HepG2 (cell line): ENCODE measurements around the gene RPL19. TPM values are rescaled to one million over a fixed set of nuclear protein-coding genes. Genes with fewer than 3 reads are reported as not detected.

ENCODE experiments used
- ARID5B ChIP-seq: IDR thresholded peaks from 2 replicates; pipeline ENCODE4 v1.4.0; 2020; ENCODE audit warnings: mild to moderate bottlenecking, missing genetic modification reagents
- ATF4 ChIP-seq, 2 experiments: fragments of 450-650 bp in 1 of 2; sonication (generic) in 1 of 2; formaldehyde crosslinking; IDR thresholded peaks; 2 replicates each; pipeline versions ENCODE4 v1.5.0 to v1.8.0; 2020 to 2022; ENCODE audit warnings: mild to moderate bottlenecking in 1 of 2, missing genetic modification reagents in 1 of 2
- CAMTA2 ChIP-seq: sonication (generic); formaldehyde crosslinking; IDR thresholded peaks from 2 replicates; pipeline ENCODE4 v1.4.0; 2020; ENCODE audit warnings: mild to moderate bottlenecking, missing genetic modification reagents, borderline replicate concordance
- DMAP1 ChIP-seq: IDR thresholded peaks from 2 replicates; pipeline ENCODE4 v1.6.1; 2016
- HNRNPUL1 ChIP-seq: fragments of 200-400 bp; formaldehyde crosslinking; IDR thresholded peaks from 2 replicates; pipeline ENCODE4 v1.6.1; 2017; ENCODE audit warnings: low read depth, mild to moderate bottlenecking, low read length, moderate library complexity
- HOXA7 ChIP-seq: sonication (generic); formaldehyde crosslinking; IDR thresholded peaks from 2 replicates; pipeline ENCODE4 v1.8.1; 2022; ENCODE audit warnings: mild to moderate bottlenecking, missing genetic modification reagents, moderate library complexity
- HOXA9 ChIP-seq: sonication (generic); formaldehyde crosslinking; IDR thresholded peaks from 2 replicates; pipeline ENCODE4 v1.8.1; 2022; ENCODE audit warnings: missing genetic modification reagents, mild to moderate bottlenecking, moderate library complexity, borderline replicate concordance
- KLF6 ChIP-seq: IDR thresholded peaks from 2 replicates; pipeline ENCODE4 v1.8.0; 2016; ENCODE audit warnings: missing biosample characterization, missing genetic modification reagents
- KMT2A ChIP-seq: sonication (generic); formaldehyde crosslinking; IDR thresholded peaks from 2 replicates; pipeline ENCODE4 v1.4.0; 2020; ENCODE audit warnings: missing genetic modification reagents
- MED13 ChIP-seq: sonication (generic); formaldehyde crosslinking; IDR thresholded peaks from 2 replicates; pipeline ENCODE4 v1.5.0; 2020; ENCODE audit warnings: missing genetic modification reagents
- MIXL1 ChIP-seq: IDR thresholded peaks from 2 replicates; pipeline ENCODE4 v1.6.1; 2016
- MYNN ChIP-seq: sonication (generic); formaldehyde crosslinking; IDR thresholded peaks from 2 replicates; pipeline ENCODE4 v1.4.0; 2020; ENCODE audit warnings: mild to moderate bottlenecking, low read depth, missing genetic modification reagents
- PAX8 ChIP-seq: sonication (generic); formaldehyde crosslinking; IDR thresholded peaks from 2 replicates; pipeline ENCODE4 v1.8.0; 2022; ENCODE audit warnings: mild to moderate bottlenecking, missing genetic modification reagents, borderline replicate concordance
- ZBTB1 ChIP-seq: sonication (generic); formaldehyde crosslinking; IDR thresholded peaks from 2 replicates; pipeline ENCODE4 v1.4.0; 2020; ENCODE audit warnings: missing genetic modification reagents, borderline replicate concordance
- ZFAT ChIP-seq: sonication (generic); formaldehyde crosslinking; conservative IDR thresholded peaks from 2 replicates; pipeline ENCODE4 v1.8.1; 2023; ENCODE audit warnings: missing genetic modification reagents, inconsistent platforms
- ZFP62 ChIP-seq: sonication (generic); formaldehyde crosslinking; IDR thresholded peaks from 2 replicates; pipeline ENCODE4 v1.4.0; 2020; ENCODE audit warnings: missing genetic modification reagents
- ZFP90 ChIP-seq: sonication (generic); formaldehyde crosslinking; IDR thresholded peaks from 2 replicates; pipeline ENCODE4 v1.8.0; 2022; ENCODE audit warnings: missing genetic modification reagents, mild to moderate bottlenecking, inconsistent platforms, borderline replicate concordance
- ZNF343 ChIP-seq: sonication (generic); formaldehyde crosslinking; IDR thresholded peaks from 2 replicates; pipeline ENCODE4 v1.4.0; 2020; ENCODE audit warnings: mild to moderate bottlenecking, missing genetic modification reagents
- ZNF570 ChIP-seq: sonication (generic); formaldehyde crosslinking; IDR thresholded peaks from 2 replicates; pipeline ENCODE4 v1.4.0; 2020; ENCODE audit warnings: mild to moderate bottlenecking, missing genetic modification reagents, borderline replicate concordance
- ZNF775 ChIP-seq: sonication (generic); formaldehyde crosslinking; IDR thresholded peaks from 2 replicates; pipeline ENCODE4 v1.4.0; 2020; ENCODE audit warnings: missing genetic modification reagents, mild to moderate bottlenecking, moderate library complexity, borderline replicate concordance
- ZNF816 ChIP-seq: sonication (generic); formaldehyde crosslinking; IDR thresholded peaks from 2 replicates; pipeline ENCODE4 v1.8.0; 2022; ENCODE audit warnings: missing genetic modification reagents, mild to moderate bottlenecking, borderline replicate concordance
- ZNF83 ChIP-seq: sonication (generic); formaldehyde crosslinking; IDR thresholded peaks from 2 replicates; pipeline ENCODE4 v1.4.0; 2020; ENCODE audit warnings: missing genetic modification reagents, mild to moderate bottlenecking, borderline replicate concordance
- polyA plus RNA-seq, 8 experiments: library from polyadenylated mRNA; depleted of rRNA in 3 of 8; stranded (reverse) in 7 of 8; unstranded in 1 of 8; fragments of >200 nt; fragmentation: Illumina TruSeq in 4 of 8; extraction: Trizol in 4 of 8; gene quantifications; 2 replicates each; pipeline versions ENCODE4 v1.2.1 to v1.2.3, GENCODE V29; 2011 to 2016; ENCODE audit warnings: low read depth in 4 of 8, missing spikeins in 1 of 8, mixed read lengths in 1 of 8; ENCODE audit not compliant: insufficient read depth in 1 of 8
- total RNA-seq, 5 experiments: library from RNA; depleted of rRNA; stranded (reverse); fragments of >200 nt; fragmentation: Illumina TruSeq; extraction: Trizol; gene quantifications; 2 replicates each; pipeline ENCODE4 v1.2.3, GENCODE V29; 2016; ENCODE audit warnings: low read depth in 1 of 5
- TF ChIP-seq, protein P1 (sequence below): sonication (generic); formaldehyde crosslinking; IDR thresholded peaks from 2 replicates; pipeline ENCODE4 v1.8.0; 2022; ENCODE audit warnings: missing genetic modification reagents, mild to moderate bottlenecking, moderate library complexity, borderline replicate concordance
- TF ChIP-seq, protein P2 (sequence below): sonication (generic); formaldehyde crosslinking; IDR thresholded peaks from 2 replicates; pipeline ENCODE4 v1.5.0; 2020; ENCODE audit warnings: missing genetic modification reagents

Gene RPL19
- total and polyA plus RNA-seq, 2 of the 13 experiments (the other 11 are each of a cell fraction or from before 2014, with no cell fraction given): 2,522 to 2,768 TPM

DNA sequence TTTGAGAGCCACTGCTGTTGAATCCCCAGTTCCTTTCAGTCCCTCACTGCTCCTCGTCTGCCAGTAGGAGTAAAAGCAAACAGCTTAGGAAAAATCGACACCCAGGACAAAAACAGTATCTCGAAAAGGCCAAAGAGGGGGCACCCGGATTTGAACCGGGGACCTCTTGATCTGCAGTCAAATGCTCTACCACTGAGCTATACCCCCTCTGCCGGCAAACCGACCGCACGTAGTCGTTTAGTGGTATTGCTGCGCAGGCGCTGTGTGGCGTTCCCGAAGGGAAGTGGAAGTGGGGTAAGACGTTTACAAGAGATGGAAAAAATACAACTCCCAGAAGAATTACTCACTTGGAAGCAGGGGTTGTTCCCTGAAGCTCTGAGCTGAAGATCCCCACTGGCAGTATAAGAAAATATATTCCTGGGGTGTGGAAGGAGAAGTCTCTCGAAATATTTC is 46.5 kb upstream of the RPL19 start (continued):
- TF ChIP-seq HNRNPUL1: no peak
- no peak for TF ChIP-seq CAMTA2
- no peak; the same call in none of the 2 replicates for TF ChIP-seq KLF6 (CRISPR knock-in tag)
- TF ChIP-seq HOXA7 (CRISPR knock-in tag): no peak
- TF ChIP-seq ZFP62 (CRISPR knock-in tag): no peak; the same call in 1 of the 2 replicates
- no peak for TF ChIP-seq ZNF570 (CRISPR knock-in tag)
- TF ChIP-seq ZFP90: no peak
- no peak for TF ChIP-seq ZBTB1 (CRISPR knock-in tag)
- no peak for TF ChIP-seq MYNN (CRISPR knock-in tag)
- TF ChIP-seq HOXA9 (CRISPR knock-in tag): no peak; the same call in 1 of the 2 replicates
- TF ChIP-seq ZNF775: no peak
- TF ChIP-seq PAX8 (CRISPR knock-in tag): 0 out of 2 replicates have a peak, but pooled peaks have one; percentile 53
- TF ChIP-seq KMT2A (CRISPR knock-in tag): no peak
- TF ChIP-seq MIXL1 (CRISPR knock-in tag): peak; percentile 75; the same call in 1 of the 2 replicates
- no peak; the same call in 1 of the 2 replicates for TF ChIP-seq ZNF816 (CRISPR knock-in tag)
- TF ChIP-seq ZNF343 (CRISPR knock-in tag): peak; percentile 11; the same call in 1 of the 2 replicates
- TF ChIP-seq, protein P1, sequence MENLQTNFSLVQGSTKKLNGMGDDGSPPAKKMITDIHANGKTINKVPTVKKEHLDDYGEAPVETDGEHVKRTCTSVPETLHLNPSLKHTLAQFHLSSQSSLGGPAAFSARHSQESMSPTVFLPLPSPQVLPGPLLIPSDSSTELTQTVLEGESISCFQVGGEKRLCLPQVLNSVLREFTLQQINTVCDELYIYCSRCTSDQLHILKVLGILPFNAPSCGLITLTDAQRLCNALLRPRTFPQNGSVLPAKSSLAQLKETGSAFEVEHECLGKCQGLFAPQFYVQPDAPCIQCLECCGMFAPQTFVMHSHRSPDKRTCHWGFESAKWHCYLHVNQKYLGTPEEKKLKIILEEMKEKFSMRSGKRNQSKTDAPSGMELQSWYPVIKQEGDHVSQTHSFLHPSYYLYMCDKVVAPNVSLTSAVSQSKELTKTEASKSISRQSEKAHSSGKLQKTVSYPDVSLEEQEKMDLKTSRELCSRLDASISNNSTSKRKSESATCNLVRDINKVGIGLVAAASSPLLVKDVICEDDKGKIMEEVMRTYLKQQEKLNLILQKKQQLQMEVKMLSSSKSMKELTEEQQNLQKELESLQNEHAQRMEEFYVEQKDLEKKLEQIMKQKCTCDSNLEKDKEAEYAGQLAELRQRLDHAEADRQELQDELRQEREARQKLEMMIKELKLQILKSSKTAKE (CRISPR knock-in tag): no peak
- TF ChIP-seq, protein P2, sequence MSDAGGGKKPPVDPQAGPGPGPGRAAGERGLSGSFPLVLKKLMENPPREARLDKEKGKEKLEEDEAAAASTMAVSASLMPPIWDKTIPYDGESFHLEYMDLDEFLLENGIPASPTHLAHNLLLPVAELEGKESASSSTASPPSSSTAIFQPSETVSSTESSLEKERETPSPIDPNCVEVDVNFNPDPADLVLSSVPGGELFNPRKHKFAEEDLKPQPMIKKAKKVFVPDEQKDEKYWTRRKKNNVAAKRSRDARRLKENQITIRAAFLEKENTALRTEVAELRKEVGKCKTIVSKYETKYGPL: peak; percentile 45; the same call in 1 of the 2 replicates
- no peak for TF ChIP-seq DMAP1 (CRISPR knock-in tag)
- TF ChIP-seq ZFAT: no peak
- TF ChIP-seq ATF4 (CRISPR knock-in tag; IDR thresholded peaks at IDR 0.05): no peak
- no peak for TF ChIP-seq ZNF83
- TF ChIP-seq ARID5B (CRISPR knock-in tag): no peak
- peak; percentile 12; the same call in 1 of the 2 replicates for TF ChIP-seq MED13
